Tongue (tissue), 2 donors: ENCODE results near the gene FGG. TPM values are rescaled to one million over a fixed set of nuclear protein-coding genes. Genes with fewer than 3 reads are reported as not detected.
A peak's percentile ranks its signal among the peaks of the same experiment; 100 is the strongest.

Source experiments
- DNase-seq: peaks from one replicate; pipeline ENCODE4 v3.0.0-alpha.2; 2015
- total RNA-seq: library from RNA; depleted of rRNA; stranded (reverse); fragments of >200 nt; gene quantifications from one replicate; pipeline ENCODE4 v1.2.3, GENCODE V29; 2014

The FGG gene
- total RNA-seq, 1 donor from 2014 or later: not detected

DNA sequence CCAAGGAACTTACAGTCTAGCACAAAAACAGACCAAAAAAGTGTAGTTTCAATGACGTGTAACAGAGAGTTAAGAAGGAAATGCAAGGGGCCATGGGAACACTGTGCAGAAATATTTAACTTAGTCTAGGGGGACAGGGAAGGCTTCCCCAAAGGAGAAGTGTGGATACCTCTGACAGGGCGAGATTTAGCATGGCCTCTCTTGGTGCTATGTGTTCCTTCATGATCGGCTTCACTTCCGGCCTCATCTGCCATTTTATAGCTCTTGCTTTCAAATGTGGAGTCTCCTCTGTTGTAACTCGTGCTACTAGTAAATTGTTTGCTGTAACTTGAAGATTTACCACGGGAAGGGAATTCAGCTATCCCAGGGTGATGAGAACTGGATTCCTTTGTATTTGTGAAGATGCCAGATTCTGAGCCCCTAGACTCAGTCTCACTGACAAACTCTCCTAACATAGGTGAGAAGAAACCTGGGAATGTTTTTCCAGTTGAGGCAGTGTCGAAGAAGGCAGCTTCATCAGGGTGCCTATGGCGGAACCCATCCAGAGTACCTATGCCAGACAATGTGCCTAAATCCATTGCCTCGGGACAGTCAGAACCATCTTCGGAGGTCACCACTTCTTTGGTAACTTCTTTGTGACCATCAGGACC, 27.0 kb downstream of the FGG start:
- DNase-seq: no peak

- DNase-seq: no peak
Measured at GRCh38 chr4:154584259-154584658, 28.2 kb downstream of the FGG start.

GRCh38 chr4:154583677-154584076, 28.8 kb downstream of the FGG start:
- DNase-seq: no peak

DNA sequence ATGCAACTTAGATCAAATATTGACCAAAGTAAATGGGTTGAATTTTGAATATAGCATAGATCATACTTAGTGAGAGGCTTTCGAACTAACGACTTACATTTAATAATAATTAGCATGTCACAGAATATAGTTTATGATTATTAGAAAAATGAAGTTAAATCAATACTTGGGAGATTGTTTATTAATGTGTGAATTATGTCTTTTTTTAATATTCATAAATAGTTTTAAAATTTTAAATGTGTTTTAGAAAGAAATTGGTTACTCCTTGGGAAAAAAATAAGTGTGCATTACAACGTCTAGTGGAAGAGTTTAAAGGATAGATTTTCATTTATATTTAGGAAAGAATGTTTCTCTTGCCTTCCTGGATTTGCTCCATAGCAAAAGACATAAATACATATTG, 29.2 kb downstream of the FGG start:
- no peak for DNase-seq

- no peak for DNase-seq
Measured at GRCh38 chr4:154582723-154583122, 29.7 kb downstream of the FGG start.

DNA sequence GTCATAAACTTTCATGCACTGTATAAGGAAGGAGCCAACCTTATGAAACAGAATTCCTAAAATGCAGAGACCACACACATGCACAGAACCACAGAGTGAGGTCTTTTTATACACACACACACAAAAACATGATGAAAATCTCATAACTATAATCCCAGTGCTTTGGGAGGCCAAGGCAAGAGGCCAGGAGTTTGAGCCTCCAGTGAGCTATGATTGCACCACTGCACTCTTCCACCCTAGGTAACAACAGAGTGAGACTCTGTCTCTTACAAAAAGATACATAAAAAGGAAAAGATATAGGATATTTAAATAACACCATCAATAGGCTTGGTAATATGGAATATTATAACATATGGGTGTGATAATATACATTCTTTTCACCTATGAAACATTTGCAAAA, 32.5 kb downstream of the FGG start:
- DNase-seq: no peak

DNA sequence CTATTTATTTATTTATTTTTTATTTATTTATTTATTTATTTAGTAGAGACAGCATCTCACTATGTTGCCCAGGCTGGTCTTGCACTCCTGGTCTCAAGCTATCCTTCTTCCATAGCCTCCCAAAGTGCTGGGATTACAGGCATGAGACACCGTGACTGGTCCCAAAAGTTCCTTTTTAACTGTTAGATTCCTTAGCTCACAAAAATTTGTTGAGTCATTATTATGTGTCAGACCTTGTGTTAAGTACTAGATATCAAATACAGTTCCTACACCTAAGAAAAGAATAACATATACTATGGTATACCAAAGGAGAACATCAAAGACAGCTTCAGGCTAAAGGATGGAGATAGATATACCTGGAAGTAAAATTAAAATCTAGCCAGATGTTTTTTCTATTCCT, 33.5 kb downstream of the FGG start:
- no peak for DNase-seq

- DNase-seq: no peak
Measured at GRCh38 chr4:154577324-154577723, 35.1 kb downstream of the FGG start.

DNA sequence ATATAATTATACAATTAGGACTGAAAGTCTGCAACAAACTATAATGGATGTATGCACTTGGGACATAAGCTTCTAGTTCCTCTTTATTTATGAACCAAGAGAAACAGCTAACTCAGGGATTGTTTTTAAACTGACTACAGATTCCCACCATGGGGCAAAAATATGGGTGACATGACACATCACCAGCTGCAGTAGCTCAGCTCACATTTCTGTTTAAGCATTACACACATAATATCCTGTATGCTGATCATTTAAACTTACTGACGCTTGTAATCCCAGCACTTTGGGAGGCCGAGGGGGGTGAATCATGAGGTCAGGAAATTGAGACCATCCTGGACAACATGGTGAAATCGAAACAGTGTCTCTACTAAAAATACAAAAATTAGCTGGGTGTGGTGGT, 38.1 kb downstream of the FGG start:
- no peak for DNase-seq

- no peak for DNase-seq
Measured at GRCh38 chr4:154573190-154573870, 39.1 kb downstream of the FGG start.

GRCh38 chr4:154569584-154569983, 42.9 kb downstream of the FGG start:
- no peak for DNase-seq

DNA sequence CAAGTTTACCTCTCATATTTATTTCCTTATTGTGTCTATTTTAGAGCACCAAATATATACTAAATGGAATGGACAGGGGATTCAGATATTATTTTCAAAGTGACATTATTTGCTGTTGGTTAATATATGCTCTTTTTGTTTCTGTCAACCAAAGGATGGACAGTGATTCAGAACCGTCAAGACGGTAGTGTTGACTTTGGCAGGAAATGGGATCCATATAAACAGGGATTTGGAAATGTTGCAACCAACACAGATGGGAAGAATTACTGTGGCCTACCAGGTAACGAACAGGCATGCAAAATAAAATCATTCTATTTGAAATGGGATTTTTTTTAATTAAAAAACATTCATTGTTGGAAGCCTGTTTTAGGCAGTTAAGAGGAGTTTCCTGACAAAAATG, 43.4 kb downstream of the FGG start:
- no peak for DNase-seq

- no peak for DNase-seq
Measured at GRCh38 chr4:154566639-154567204, 45.7 kb downstream of the FGG start.

GRCh38 chr4:154565704-154566103, 46.8 kb downstream of the FGG start:
- DNase-seq: no peak

DNA sequence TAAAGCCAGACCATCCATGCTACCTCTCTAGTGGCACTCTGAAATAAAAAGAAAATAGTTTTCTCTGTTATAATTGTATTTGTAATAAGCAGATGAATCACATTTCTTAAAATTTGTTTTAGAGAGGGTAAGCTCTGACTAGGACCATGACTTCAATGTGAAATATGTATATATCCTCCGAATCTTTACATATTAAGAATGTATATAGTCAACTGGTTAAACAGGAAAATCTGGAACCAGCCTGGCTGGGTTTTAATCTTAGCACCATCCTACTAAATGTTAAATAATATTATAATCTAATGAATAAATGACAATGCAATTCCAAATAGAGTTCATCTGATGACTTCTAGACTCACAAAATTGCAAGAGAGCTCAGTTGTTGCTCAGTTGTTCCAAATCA, 48.1 kb downstream of the FGG start:
- no peak for DNase-seq

DNA sequence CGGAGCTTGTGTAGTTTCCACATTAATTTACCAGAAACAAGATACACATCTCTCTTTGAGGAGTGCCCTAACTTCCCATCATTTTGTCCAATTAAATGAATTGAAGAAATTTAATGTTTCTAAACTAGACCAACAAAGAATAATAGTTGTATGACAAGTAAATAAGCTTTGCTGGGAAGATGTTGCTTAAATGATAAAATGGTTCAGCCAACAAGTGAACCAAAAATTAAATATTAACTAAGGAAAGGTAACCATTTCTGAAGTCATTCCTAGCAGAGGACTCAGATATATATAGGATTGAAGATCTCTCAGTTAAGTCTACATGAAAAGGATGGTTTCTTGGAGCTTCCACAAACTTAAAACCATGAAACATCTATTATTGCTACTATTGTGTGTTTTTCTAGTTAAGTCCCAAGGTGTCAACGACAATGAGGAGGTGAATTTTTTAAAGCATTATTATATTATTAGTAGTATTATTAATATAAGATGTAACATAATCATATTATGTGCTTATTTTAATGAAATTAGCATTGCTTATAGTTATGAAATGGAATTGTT, 49.7 kb downstream of the FGG start, which contains the start of gene FGB:
Gene FGB (plus strand): TSS at position 315 of the 558 bp plus-strand sequence. CDS start 8 bp downstream, at position 323.
- DNase-seq: no peak

GRCh38 chr4:154560824-154561231, 51.6 kb downstream of the FGG start:
- DNase-seq: no peak

- no peak for DNase-seq
Measured at GRCh38 chr4:154560419-154560801, 52.0 kb downstream of the FGG start.

- DNase-seq: peak; percentile 16
Measured at GRCh38 chr4:154559494-154560418, 52.7 kb downstream of the FGG start.

GRCh38 chr4:154559141-154559493, 53.3 kb downstream of the FGG start:
- DNase-seq: no peak
